ENCODE data around the gene SAPCD1.
A peak's percentile ranks its signal among the peaks of the same experiment; 100 is the strongest.

Gene SAPCD1

DNA sequence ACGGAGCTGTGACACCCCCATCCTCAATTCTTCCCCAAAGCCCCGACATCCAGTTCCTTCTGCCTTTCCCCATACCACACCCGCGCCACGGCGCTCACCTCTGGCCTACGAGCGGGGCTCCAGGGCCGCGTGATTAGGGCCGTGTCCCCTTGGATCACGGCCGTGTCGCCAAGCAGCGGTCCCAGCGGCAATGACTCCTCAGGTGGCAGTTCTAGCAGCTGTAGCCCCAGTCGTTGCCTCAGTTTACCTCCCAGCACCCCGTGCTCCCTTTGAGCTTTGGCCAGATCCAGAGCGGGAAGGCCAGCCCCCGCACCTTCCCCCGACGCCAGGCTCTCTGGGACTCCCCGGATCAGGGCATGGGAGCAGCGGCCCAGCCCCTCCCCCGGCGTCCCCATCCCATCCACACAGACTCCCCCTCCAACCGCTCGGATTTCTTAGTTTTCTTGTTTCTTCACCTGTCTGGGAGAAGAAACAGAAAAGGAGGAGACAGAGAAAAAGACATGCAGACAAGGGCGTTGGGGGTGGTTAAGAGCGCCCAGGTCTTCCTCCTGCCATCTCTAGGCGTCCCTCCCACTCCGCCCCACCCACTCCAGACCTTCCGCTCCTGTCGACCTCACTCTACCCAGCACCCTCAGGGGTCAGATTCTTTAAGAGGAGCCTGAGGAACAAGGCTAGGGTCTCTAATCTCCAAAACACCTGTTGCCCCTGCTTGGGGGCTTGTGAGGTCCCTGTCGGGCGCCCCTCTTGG is 33.5 kb upstream of the SAPCD1 start, which contains the start of gene DDAH2:
Gene DDAH2, minus strand, starts transcription at position 533 of the 748 bp plus-strand sequence. Its CDS starts 138 bp downstream, at position 395.
- peak within 1 kb of the TSS; percentile 82 for H3K4me3 ChIP-seq (ENCODE audit: low read depth, low read length)

- H3K4me3 ChIP-seq (ENCODE audit: low read depth, low read length) = peak overlapping the region; percentile 82
These were observed 32.9 kb upstream of the SAPCD1 start for GRCh38 chr6:31729515-31729978.

- peak overlapping the region; percentile 82 for H3K4me3 ChIP-seq (ENCODE audit: low read depth, low read length)
These were observed 32.4 kb upstream of the SAPCD1 start for GRCh38 chr6:31729979-31730630.

GRCh38 chr6:31730631-31731086 is 31.8 kb upstream of the SAPCD1 start:
- no peak overlapping the region for H3K4me3 ChIP-seq (ENCODE audit: low read depth, low read length)

DNA sequence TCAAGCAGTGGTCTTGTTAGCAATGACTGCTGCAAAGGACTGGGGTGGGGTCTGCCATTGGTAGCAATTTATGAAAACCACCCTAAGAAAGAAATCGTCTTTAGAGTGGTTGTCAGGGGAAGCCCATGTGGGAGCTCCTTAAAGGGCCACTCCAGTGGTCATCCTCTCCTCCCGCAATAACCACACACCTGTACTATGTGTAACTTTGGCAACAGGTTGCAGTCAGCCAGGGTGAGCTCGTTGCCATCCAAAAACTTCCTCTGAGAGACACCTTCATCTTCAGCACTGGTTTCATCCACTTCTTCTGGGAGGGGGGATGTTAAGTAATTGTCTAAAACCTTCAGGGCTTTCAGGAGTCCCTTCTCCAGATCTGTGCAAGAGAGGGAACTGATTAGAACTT is 30.4 kb upstream of the SAPCD1 start:
- no peak overlapping the region for H3K4me3 ChIP-seq (ENCODE audit: low read depth, low read length)

DNA sequence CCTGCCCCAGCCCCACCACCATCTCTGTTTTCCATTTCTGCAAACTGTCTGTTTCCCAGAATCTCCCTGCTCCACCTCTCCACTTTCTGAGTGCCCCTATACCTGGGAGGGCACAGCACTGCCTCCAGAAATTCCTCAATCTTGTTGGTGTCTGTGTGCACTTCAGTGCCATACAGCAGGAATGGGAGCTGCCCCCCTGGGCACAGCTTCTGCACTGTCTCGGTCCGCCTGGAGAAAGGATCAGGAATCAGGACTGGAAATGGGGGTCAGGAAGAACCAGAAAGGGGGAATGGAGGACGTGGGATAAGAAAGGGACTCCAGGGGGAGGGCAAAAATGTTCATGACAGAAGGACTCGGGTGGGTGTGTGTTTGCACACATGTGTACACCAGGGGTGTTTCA is 28.7 kb upstream of the SAPCD1 start:
- no peak overlapping the region for H3K4me3 ChIP-seq (ENCODE audit: low read depth, low read length)

DNA sequence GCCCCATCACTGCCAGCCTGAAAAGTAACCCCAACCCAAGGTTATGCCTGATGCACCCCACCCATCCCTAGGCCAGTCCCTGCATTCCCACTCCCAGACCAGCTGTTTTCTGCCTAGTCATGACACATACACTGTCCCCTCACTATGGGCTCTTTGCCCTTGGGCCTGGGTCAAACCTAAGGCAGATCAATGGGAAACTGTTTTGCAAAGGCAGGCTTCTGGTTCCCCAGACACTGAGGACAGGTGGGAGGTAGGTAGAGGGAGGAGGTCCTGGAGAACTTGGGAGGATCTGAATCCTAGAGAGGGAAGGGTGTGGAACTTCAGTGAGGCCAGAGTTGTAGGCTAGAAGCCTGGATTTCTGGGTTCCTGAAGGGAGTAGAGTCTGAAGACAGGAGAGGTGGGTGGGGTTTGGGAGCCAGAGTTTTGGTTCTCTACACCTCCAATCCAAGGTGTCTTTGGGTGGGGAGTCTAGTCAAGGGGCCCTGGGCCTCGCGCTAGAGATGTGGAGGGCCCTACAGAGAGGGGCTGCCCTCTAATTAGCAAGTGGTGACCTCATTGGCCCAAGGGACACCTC is 28.1 kb upstream of the SAPCD1 start:
- H3K4me3 ChIP-seq (ENCODE audit: low read depth, low read length) = peak overlapping the region; percentile 83

- H3K4me3 ChIP-seq (ENCODE audit: low read depth, low read length) = peak overlapping the region; percentile 83
These were observed 27.5 kb upstream of the SAPCD1 start for GRCh38 chr6:31734821-31735406.

DNA sequence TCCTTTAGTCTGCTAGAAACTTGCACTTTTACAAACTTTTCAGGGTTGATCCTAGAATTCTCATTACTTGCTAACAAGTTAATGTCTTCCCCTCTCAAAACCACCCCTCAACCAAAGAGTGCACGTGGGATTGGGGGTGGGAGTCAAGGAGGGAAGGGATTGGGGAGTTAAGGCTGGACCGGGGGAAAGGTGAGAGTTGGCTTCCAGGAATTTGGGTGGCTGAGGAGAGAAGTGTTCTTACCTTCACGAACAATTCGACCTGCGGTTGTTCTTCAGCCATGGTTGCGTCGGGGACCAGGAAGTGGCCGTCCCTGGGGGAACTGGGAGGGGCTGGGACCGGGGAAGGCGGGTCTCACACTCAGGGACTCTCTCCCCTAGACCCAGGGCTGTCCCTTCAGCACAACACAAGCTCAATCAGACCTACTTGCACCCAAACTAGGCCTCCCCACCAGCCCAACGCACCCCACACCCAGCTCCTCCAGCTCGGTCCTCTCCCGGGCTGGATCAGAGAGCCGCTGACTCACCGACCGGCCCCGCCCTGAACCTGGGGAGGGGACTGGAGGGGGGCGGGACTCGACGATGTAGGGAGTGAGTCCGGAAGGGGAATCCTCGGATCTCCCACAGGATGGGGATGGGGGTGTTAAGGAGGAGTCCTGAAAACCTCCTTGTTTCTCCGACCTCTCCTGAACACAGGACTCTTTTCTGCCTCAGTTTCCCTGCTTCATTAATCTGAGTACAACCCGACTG is 26.3 kb upstream of the SAPCD1 start, which contains the start of gene CLIC1:
Gene CLIC1, minus strand, starts transcription at position 510 of the 747 bp plus-strand sequence. Its CDS starts 230 bp downstream, at position 280.
- H3K4me3 ChIP-seq (ENCODE audit: low read depth, low read length) = peak within 1 kb of the TSS; percentile 83

- H3K4me3 ChIP-seq (ENCODE audit: low read depth, low read length) = peak overlapping the region; percentile 83
These were observed 25.6 kb upstream of the SAPCD1 start for GRCh38 chr6:31736768-31737314.

- no peak overlapping the region for H3K4me3 ChIP-seq (ENCODE audit: low read depth, low read length)
These were observed 25.0 kb upstream of the SAPCD1 start for GRCh38 chr6:31737315-31737990.

DNA sequence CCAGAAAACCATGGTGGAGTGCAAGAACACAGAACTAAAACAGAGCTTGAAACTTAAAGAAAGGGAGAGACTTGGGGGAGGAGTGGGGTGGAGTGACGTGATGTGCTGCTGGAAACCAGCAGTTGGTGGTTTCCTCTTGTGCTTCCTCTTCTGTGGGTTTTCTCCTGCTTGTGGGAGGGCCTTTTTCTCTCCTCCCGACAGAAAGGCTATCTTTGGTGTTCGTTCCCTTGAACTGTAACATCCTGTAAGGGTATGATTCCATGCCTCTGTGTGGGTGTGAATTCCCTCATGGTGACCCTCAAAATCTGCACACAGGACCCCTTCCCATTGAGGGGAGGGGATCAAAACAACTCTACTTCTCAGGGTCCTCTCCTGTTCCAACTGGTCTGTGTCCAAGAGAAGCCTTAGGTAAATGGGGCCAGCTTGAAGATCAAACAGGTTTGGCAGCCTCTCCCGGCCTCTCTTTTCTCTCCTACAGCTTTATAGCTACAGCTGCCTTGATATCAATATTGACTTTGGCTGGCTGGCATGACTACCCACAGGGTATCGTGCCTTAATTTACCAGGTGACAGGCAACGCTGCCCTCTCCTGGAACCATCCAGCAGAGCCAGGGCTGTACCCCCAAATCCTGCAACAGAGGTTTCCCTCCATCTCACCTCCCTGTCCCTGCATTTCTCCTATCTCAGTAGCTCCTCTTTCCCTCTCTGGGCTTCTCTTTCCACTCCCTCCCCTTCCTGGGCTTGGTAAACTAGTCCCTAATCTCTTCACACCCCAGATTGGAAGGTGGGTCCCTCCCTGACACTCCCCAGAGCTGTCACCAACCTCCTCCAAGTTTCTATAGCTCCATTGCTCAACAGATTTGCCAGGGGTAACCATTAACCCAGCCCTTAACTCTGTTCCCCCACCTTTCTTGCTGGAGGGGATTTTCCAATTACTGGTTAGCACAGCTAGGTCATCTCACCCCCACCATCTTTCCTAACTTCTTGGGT is 24.2 kb upstream of the SAPCD1 start:
- no peak overlapping the region for H3K4me3 ChIP-seq (ENCODE audit: low read depth, low read length)

- peak within 1 kb of the TSS; percentile 40 for H3K4me3 ChIP-seq (ENCODE audit: low read depth, low read length)
These were observed 22.6 kb upstream of the SAPCD1 start, which contains the start of gene MSH5 for GRCh38 chr6:31739639-31740396. Gene MSH5, plus strand, starts transcription at chr6:31740005. Its CDS starts 462 bp downstream, at chr6:31740467.

GRCh38 chr6:31740397-31741223 is 21.8 kb upstream of the SAPCD1 start:
- peak overlapping the region; percentile 40 for H3K4me3 ChIP-seq (ENCODE audit: low read depth, low read length)

DNA sequence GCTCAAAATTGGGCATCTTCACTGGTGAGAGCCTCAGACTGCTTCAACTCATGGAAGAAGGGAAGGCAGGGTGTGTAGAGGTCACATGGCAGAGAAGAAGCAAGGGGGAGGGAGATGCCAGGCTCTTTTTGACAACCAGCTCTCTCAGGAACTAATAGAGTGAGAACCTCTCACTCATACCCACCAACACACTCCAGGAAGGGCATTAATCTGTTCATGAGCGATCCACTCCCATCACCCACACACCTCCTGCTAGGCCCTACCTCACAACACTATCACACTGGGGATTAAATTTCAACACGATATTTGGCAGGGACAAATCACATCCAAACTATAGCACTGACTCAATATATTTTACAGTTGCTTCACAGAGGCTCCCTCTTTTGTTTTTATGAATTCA is 20.6 kb upstream of the SAPCD1 start:
- no peak overlapping the region for H3K4me3 ChIP-seq (ENCODE audit: low read depth, low read length)

DNA sequence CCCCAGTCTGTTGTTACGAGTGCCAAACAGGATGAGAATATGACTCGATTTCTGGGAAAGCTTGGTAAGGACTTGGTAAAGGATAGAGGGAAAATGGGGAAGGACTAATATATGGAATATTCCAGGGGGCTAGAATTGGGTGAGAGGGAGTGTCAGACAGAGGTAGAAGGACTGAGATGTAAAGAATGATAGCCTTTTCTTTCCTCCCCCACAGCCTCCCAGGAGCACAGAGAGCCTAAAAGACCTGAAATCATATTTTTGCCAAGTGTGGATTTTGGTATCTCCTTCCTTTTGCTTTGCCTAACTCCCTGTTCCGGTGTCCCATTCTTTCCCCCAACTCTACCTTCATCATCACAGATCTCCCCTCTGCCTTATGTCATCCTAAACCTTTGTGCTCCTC is 19.6 kb upstream of the SAPCD1 start:
- no peak overlapping the region for H3K4me3 ChIP-seq (ENCODE audit: low read depth, low read length)

GRCh38 chr6:31744422-31744821 is 18.0 kb upstream of the SAPCD1 start:
- H3K4me3 ChIP-seq (ENCODE audit: low read depth, low read length) = no peak overlapping the region
